A549 (cell line): ENCODE results near the gene PAIP1.

Source experiments
- CHD2 ChIP-seq: fragments of 150-350 bp; IDR thresholded peaks from 2 replicates; pipeline ENCODE4 v1.6.1; 2014; ENCODE audit warnings: low read length; ENCODE audit not compliant: partially characterized antibody
- CTCF ChIP-seq: fragments of >200 bp; sonication (Bioruptor Twin); formaldehyde crosslinking; IDR thresholded peaks from 3 replicates; pipeline ENCODE4 v1.5.1; 2016
- EHMT2 ChIP-seq: fragments of 200-600 bp; sonication (generic); IDR thresholded peaks from 2 replicates; pipeline ENCODE4 v1.6.1; 2016; ENCODE audit warnings: antibody characterized with exemption, low read depth, mild to moderate bottlenecking, moderate library complexity
- HDAC2 ChIP-seq: fragments of 200-600 bp; sonication (generic); IDR thresholded peaks from 2 replicates; pipeline ENCODE4 v1.6.1; 2016
- MAFK ChIP-seq: fragments of 450-650 bp; IDR thresholded peaks from 2 replicates; pipeline ENCODE4 v1.6.1; 2014; ENCODE audit not compliant: partially characterized antibody
- PBX3 ChIP-seq: IDR thresholded peaks from 2 replicates; pipeline ENCODE4 v1.6.1; 2012
- POLR2A ChIP-seq: IDR thresholded peaks from 2 replicates; pipeline ENCODE4 v1.6.1; 2012; ENCODE audit warnings: mild to moderate bottlenecking, low read length
- POLR2AphosphoS2 ChIP-seq: conservative IDR thresholded peaks from 2 replicates; pipeline ENCODE4 v1.6.1; 2012; ENCODE audit warnings: low read length, improper control_type of control experiment, inconsistent platforms
- RAD21 ChIP-seq, 2 experiments: fragments of >200 bp in 1 of 2; sonication (Bioruptor Twin) in 1 of 2; formaldehyde crosslinking in 1 of 2; IDR thresholded peaks in 1 of 2; conservative IDR thresholded peaks in 1 of 2; 2 replicates in 1 of 2; 3 replicates in 1 of 2; pipeline ENCODE4 v1.6.1; 2012 to 2018; ENCODE audit warnings: inconsistent platforms in 1 of 2
- REST ChIP-seq: fragments of 200-600 bp; sonication (generic); IDR thresholded peaks from 2 replicates; pipeline ENCODE4 v1.6.1; 2016; ENCODE audit warnings: antibody characterized with exemption, mild to moderate bottlenecking, moderate library complexity
- RFX5 ChIP-seq: fragments of 450-650 bp; IDR thresholded peaks from 2 replicates; pipeline ENCODE4 v1.7.1; 2014; ENCODE audit warnings: antibody characterized with exemption, mild to moderate bottlenecking, moderate library complexity
- ZC3H11A ChIP-seq: fragments of 450-650 bp; IDR thresholded peaks from 2 replicates; pipeline ENCODE4 v1.6.1; 2014; ENCODE audit warnings: antibody characterized with exemption, mild to moderate bottlenecking

- TF ChIP-seq HDAC2 (no peak), RAD21 (conservative IDR thresholded peaks at IDR 0.05 in 1 of 2, IDR thresholded peaks at IDR 0.05 in 1 of 2) (no peak), RFX5 (no peak), MAFK (no peak), CTCF (no peak), POLR2A (no peak), PBX3 (no peak), ZC3H11A (no peak), CHD2 (no peak), EHMT2 (no peak), POLR2AphosphoS2 (no peak), REST (no peak)
These were observed 24.5 kb upstream of the PAIP1 start for GRCh38 chr5:43581398-43581797.
